Skin of body (tissue), 3 donors: ENCODE results near the gene EIF3L. TPM values are rescaled to one million over a fixed set of nuclear protein-coding genes. Genes with fewer than 3 reads are reported as not detected.

Experiments
- DNase-seq: peaks from one replicate; lab custom pipeline; 2025; lab: John Stamatoyannopoulos, UW
- small RNA-seq: library from RNA; depleted of rRNA; stranded (forward); fragments of <200 nt; gene quantifications from one replicate; pipeline ENCODE3, GENCODE V24; 2014; ENCODE audit warnings: low replicate concordance
- total RNA-seq: library from RNA; depleted of rRNA; stranded (reverse); fragments of >200 nt; gene quantifications from one replicate; pipeline ENCODE4 v1.2.3, GENCODE V29; 2014

Gene EIF3L
- total RNA-seq, 1 donor from 2014 or later: 384 TPM

DNA sequence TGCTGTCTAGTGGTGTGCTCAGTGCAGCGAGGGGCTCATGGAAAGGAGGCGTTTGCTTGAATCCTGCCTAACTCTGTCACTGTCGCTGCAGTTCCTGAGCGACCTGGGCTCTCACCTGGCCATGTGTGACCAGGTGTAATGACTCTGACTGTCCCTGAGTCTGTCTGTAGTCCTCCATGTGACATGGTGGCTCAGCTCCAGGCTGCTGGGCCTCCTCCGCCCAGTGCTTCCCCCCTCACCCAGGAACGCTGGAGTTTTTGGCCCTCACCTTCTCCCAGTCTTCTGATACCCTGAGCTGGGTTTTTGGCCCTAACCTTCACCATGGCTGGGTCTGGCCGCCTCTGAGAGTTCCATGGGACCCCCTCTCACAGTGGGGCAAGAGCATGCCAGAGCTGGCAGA, 77.1 kb downstream of the EIF3L start:
- no peak for DNase-seq

DNA sequence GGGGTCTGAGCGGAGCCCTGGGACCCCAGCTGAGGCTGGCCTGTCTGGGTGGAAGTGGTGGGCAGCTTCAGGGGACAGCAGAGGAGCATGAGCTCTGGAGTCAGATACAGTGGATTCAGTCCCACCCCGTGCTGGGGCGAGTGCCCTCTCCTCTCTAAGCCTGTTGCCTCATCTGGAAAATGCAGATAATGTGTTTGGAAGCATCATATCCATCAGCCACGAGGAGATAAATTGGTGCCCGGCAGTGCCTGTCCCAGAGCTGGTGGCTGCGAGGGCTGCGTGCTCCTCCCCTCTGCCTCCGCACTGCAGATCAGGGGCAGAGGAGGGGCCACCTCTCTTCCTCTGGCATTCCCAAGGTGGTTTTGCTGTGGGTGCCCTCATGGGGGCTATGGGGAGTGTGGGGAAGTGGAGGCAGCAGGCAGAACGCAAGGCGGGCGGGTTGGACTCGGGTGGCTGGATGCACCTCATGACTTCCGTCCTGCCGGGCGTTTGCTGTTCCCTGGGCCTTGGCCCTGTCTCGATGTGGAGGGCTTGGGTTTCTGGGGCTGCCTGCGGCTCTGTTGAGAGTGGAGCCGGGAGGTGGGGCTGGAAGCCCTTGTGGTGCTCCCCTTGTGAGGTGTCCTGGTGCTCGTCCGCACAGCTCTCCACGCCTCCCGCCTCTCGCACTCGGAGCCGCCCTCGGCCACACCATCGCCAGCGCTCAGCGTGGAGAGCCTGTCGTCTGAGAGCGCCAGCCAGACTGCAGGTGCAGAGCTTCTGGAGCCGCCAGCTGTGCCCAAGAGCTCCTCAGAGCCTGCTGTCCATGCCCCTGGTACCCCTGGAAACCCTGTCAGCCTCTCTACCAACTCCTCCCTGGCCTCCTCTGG, 77.8 kb downstream of the EIF3L start:
- DNase-seq: no peak

DNA sequence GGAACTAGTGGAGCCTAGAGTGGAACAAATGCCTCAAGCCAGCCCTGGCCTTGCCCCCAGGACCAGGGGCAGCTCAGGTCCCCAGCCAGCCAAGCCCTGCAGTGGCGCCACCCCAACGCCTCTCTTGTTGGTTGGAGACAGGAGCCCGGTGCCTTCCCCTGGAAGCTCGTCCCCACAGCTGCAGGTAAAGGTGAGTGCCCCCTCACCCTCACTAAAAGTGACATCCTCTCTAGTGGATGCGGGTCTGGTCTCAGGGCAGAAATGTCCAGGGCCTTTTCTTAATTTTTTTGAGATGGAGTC, 78.4 kb downstream of the EIF3L start:
- DNase-seq: no peak

DNA sequence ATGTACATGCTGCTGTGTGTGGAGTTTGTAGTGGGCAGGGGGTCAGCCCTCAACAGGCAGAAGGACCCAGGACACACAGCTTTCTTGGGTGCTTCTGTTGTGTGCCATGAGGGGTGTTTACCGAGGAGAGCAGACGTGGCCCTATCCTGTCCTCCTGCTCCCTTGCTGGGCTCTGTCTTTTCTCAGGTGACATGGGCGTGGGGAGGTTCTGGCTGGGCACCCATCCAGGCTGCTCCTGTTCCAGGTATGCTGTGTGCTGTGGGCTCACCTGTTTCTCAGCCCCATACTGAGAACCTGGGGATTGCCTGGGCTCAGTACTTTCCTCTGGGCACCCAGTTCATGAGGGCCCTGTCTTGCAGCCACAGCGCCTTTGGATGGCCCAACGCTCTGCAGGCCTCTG, 80.2 kb downstream of the EIF3L start:
- no peak for DNase-seq

DNA sequence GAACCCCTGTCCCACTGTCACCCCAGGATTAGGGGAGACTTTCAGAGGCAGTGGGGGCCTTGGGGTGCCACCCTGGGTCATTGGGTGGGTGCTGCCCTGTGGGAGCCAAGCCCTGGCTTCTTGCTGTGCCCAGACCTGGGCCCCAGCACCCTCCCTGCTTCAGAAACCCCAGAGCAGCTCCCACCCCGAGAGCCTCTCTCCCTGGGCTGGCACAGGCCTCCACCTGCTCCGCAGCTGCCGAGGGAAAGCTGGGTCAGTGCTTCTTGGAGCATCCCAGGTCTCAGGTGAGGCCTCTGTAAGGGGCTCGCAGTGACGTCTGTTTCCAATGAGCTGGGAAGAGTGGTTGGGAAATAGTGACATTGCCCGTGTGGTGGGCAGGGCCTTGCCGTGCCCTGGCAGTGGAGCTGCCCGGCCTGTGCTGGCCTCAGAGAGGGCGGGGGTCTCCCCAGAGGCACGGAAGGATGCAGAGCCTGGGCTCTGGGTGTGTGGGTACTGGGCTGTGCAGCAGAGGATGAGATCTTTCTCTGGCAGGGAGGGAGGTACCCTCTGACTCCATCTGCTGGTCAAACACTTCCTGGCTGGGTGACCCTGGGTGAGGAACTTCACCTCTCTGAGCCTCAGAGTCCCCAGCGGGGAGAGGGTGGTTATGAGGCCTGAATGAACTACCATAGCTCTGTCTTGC, 81.2 kb downstream of the EIF3L start:
- no peak for DNase-seq

DNA sequence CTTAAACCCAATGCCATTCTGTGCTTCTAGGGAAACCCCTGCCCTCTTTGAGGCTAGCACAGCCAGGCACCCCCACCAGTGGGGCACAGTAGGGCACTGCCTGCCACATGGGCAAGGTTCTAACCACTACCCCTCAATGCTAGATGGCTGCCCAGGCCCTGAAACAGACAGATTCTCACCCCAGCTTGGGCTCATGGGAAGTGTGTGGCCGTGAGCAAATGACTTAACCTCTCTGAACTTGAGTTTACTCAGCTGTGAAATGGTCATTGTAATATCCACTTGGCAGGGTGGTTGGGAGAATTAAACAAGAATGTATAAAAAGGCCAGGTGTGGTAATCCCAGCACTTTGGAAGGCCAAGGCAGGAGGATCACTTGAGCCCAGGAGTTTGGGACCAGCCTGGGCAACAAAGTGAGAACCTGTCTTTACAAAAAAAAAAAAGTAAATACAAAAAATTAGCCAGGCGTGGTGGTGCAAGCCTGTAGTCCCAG, 81.8 kb downstream of the EIF3L start:
- DNase-seq: no peak

DNA sequence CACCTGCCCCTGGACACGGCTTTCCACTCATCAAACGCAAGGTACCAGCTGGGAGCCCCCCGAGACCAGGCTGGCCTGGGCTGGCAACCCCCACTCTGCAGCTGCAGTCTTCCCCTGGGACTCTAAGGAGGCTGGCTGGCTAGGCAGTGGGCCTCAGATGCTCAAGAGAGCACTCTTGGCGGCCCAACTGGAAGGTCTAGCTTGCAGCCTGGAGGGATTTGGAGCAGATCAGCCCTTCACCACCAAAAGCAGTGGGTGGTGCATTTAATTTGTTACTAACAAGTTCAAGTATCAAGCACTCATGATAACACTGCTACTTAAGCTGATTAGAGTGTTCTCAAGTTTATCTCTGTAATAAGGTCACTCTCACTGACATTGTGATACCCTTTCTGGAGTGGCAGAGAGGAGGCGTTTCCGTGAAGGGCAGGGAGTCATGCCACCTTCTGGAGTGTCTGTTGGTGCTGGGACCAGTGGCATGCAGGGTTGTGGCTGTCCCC, 82.7 kb downstream of the EIF3L start:
- no peak for DNase-seq

DNA sequence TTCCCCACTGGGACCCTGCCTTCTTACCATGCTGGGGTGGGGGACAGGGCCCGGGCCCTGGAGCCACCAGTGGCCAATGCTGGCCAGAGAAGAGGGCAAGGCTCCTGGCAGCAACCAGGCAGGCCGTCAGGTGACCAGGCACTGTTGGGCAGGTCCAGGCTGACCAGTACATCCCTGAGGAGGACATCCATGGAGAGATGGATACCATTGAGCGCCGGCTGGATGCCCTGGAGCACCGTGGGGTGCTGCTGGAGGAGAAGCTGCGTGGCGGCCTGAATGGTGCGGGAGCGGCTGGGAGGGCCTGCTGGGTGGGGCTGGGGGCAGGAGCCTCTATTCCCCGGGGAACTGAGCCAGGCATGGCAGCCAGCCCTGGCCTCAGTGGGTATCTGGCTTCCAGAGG, 83.2 kb downstream of the EIF3L start:
- no peak for DNase-seq

DNA sequence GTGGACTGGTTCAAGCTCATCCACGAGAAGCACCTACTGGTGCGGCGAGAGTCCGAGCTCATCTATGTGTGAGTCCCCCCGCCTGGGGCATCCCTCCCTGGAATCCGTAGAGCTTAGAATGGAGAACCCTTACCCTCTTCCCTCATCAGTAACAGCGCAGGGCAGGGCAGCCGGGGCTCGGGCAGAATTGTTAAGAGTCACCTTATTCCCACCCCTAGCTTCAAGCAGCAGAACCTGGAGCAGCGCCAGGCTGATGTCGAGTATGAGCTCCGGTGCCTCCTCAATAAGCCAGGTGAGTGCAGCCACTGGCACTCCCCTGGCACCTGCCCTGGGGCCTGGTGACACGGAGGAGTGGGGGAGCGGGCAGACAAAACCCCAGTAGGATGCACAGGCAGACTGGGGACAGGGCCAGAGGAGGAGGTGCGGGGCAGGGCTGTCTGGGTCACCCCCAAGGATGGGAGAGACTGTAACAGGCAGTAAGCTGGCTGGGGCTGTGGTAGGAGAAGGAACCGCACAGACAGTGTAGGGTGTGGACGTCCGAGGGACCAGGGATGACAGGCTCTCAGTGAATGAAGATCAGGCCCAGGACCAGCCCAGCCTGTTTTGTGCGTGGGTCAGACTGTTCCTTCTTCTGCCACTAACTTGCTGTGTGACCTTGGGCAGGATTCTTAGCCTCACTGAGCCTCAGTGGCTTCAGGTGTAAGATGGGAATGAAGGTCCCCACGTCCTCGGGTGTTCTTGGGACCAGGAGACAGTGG, 83.8 kb downstream of the EIF3L start:
- DNase-seq: no peak

DNA sequence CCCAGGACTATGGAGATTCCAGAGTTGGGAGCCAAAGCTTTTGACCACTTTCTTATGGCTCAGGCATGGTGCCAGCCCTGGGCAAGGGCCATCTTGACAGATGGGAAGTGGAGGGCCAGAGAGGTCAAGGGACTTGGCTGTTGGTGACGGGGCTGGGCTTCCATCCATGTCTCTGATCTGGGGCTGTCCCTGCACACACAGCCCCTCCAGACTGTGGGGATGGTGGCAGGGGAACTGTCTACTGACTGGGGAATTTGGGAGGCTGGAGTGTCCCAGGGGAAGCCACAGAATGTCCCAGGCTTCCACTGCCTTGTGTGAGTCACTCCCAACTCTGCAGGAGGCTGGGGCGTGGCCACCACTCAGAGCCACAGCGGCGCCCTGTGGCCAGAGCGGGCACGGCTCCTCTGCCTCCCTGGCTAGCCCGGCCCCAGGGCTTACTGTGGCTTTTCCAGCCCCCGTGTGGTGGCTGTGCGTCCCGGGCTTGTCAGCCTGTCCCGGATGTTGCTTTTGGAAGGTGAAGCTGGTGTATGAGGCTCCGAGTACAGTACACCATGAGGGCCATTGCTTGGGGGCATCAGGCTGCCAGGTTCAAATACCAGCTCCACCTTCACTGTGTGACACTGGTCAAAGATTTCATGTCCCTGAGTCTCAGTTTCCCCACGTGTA, 84.6 kb downstream of the EIF3L start:
- peak; percentile 77 for DNase-seq

Small RNAs within 50 kb of the gene (small RNA-seq; reads per million reads assigned to genes)
- gene MIR659: 1.1 reads per million, percentile 79 among the genes with 10 or more reads in this experiment

Other genes with a start within 250 kb of the EIF3L start
- 29.9 TPM for gene GGA1, start 240.6 kb upstream of the EIF3L start, total RNA-seq
- gene SH3BP1, start 209.8 kb upstream of the EIF3L start, total RNA-seq: 8.4 TPM
- 2.0 TPM for gene PDXP, start 190.7 kb upstream of the EIF3L start, total RNA-seq
- 1,340 TPM for gene LGALS1, start 173.8 kb upstream of the EIF3L start, total RNA-seq
- gene NOL12, start 163.1 kb upstream of the EIF3L start, total RNA-seq: 16.3 TPM
- gene TRIOBP, start 152.4 kb upstream of the EIF3L start, total RNA-seq: 40.1 TPM
- gene GCAT, start 41.5 kb upstream of the EIF3L start, total RNA-seq: 10.2 TPM
- gene GALR3, start 26.0 kb upstream of the EIF3L start, total RNA-seq: not detected
- 10.4 TPM for gene ANKRD54, start 5.1 kb upstream of the EIF3L start, total RNA-seq
- 18.8 TPM for gene MICALL1, start 56.9 kb downstream of the EIF3L start, total RNA-seq
- 0.20 TPM for gene C22orf23, start 104.2 kb downstream of the EIF3L start, total RNA-seq
- 30.6 TPM for gene POLR2F, start 104.3 kb downstream of the EIF3L start, total RNA-seq
- 4.3 TPM for gene SOX10, start 135.1 kb downstream of the EIF3L start, total RNA-seq
- gene PICK1, start 208.0 kb downstream of the EIF3L start, total RNA-seq: 15.4 TPM
- gene SLC16A8, start 234.8 kb downstream of the EIF3L start, total RNA-seq: 0.69 TPM